ENCODE measurements around the gene ABCC2. TPM values are rescaled to one million over a fixed set of nuclear protein-coding genes. Genes with fewer than 3 reads are reported as not detected.

ABCC2 gene
- total and polyA plus RNA-seq, 4 donors: 0.44 to 0.68 (median 0.58) TPM

DNA sequence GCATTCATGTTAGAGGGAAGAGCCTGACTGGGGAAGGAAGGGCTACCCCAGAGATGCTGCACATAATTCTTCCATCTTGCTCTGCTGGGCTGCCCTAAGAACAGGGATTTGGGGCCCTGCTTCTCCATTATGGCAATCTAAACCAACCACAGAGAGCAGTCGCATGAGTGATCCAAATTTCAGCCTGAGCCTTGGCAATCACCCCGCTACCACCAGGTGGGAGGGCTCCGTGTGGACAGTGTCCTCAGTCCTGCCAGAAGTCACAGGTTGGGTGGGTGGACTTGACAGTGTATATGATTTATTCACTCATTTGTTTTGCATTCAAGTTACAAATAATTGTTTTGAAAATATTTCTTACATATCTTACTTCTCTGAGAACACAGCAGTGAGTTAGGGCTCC is 22.0 kb downstream of the ABCC2 start:
- 100% methylated on average over 1 of the region's 3 CpGs for WGBS (ENCODE audit: insufficient coverage)
- DNase-seq (ENCODE audit: low read depth in 4 of 6, low spot score in 6 of 6): no peak
- Histone ChIP-seq H3K36me3 (ENCODE audit: control insufficient read depth, insufficient read depth, low read length) (no peaks in the 10 kb centered on the region), H3K27ac (ENCODE audit: low read depth, low read length) (no peak overlapping the region), H3K4me3 (ENCODE audit: low read depth, low read length) (no peak overlapping the region), H3K27me3 (ENCODE audit: control insufficient read depth, insufficient read depth, low read length) (no peaks in the 10 kb centered on the region), H3K4me1 (ENCODE audit: control insufficient read depth, insufficient read depth, low read length) (no peaks in the 10 kb centered on the region), H3K9me3 (ENCODE audit: control insufficient read depth, insufficient read depth, low read length) (no peaks in the 10 kb centered on the region)

DNA sequence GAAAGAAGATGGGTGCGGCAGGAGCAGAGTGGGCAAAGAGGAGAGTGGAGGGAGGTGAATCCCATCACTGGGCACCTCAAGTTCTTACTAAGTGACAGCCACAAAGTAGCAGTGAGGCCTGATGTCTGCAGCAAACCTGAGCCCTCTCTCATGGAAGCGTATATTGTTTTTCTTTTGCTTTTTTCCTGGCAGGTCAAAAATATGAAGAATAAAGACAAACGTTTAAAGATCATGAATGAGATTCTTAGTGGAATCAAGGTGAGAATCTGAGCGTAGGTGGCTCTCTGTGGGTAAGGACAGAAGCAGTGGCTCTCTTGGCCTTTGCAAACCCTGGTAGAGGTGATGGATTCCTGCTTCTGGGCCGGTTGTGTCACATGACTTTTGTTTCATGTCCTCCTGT is 22.8 kb downstream of the ABCC2 start:
- Histone ChIP-seq H3K27ac (ENCODE audit: low read depth, low read length) (no peak overlapping the region), H3K36me3 (ENCODE audit: control insufficient read depth, insufficient read depth, low read length) (no peaks in the 10 kb centered on the region), H3K4me3 (ENCODE audit: low read depth, low read length) (no peak overlapping the region), H3K9me3 (ENCODE audit: control insufficient read depth, insufficient read depth, low read length) (no peaks in the 10 kb centered on the region), H3K27me3 (ENCODE audit: control insufficient read depth, insufficient read depth, low read length) (no peaks in the 10 kb centered on the region), H3K4me1 (ENCODE audit: control insufficient read depth, insufficient read depth, low read length) (no peaks in the 10 kb centered on the region)
- 94% methylated on average over 2 of the region's 5 CpGs for WGBS (ENCODE audit: insufficient coverage)
- DNase-seq (ENCODE audit: low read depth in 4 of 6, low spot score in 6 of 6): no peak

DNA sequence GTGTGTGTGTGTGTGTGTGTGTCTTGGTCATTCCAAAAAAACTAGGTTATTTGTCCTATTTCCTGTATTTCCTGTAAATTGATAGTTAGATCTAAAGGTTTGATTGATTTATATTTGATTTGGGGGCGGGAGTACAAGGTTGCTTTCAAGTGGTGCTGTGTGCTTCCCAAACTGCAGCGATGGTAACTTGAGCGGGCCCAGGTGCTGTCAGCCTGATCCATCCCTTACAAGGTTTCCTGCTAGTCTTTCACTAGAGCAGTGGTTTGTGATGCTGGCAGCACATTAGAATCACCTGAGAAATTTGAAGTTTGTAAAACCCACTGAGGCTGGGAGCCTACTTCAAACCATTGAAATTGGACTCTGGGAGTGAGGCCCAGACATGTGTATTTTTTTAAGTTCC is 23.7 kb downstream of the ABCC2 start:
- Histone ChIP-seq H3K4me3 (ENCODE audit: low read depth, low read length) (no peak overlapping the region), H3K36me3 (ENCODE audit: control insufficient read depth, insufficient read depth, low read length) (no peaks in the 10 kb centered on the region), H3K27me3 (ENCODE audit: control insufficient read depth, insufficient read depth, low read length) (no peaks in the 10 kb centered on the region), H3K4me1 (ENCODE audit: control insufficient read depth, insufficient read depth, low read length) (no peaks in the 10 kb centered on the region), H3K9me3 (ENCODE audit: control insufficient read depth, insufficient read depth, low read length) (no peaks in the 10 kb centered on the region), H3K27ac (ENCODE audit: low read depth, low read length) (no peak overlapping the region)
- 50% methylated on average over 2 of the region's 3 CpGs for WGBS (ENCODE audit: insufficient coverage)
- DNase-seq (ENCODE audit: low read depth in 4 of 6, low spot score in 6 of 6): no peak

DNA sequence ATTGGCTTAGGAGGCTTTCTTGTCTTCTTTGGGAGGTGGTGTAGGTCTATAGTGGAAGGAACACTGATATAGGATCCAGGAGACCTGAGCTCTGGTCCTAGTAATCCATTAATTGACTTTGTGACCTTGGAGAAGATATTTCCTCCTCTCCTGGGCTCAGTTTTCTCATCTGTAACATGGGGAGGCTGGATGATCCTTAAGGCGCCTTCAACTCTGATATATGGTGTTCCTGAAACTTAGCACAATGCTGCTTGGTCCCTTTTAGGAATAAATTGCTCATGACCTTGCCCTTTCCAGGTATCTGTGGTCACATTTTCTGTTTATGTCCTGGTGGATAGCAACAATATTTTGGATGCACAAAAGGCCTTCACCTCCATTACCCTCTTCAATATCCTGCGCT is 25.3 kb downstream of the ABCC2 start:
- Histone ChIP-seq H3K27me3 (ENCODE audit: control insufficient read depth, insufficient read depth, low read length) (no peaks in the 10 kb centered on the region), H3K9me3 (ENCODE audit: control insufficient read depth, insufficient read depth, low read length) (no peaks in the 10 kb centered on the region), H3K4me1 (ENCODE audit: control insufficient read depth, insufficient read depth, low read length) (no peaks in the 10 kb centered on the region), H3K4me3 (ENCODE audit: low read depth, low read length) (no peak overlapping the region), H3K27ac (ENCODE audit: low read depth, low read length) (no peak overlapping the region), H3K36me3 (ENCODE audit: control insufficient read depth, insufficient read depth, low read length) (no peaks in the 10 kb centered on the region)
- no peak for DNase-seq (ENCODE audit: low read depth in 4 of 6, low spot score in 6 of 6)
- 100% methylated on average over 1 of the region's 2 CpGs for WGBS (ENCODE audit: insufficient coverage)

DNA sequence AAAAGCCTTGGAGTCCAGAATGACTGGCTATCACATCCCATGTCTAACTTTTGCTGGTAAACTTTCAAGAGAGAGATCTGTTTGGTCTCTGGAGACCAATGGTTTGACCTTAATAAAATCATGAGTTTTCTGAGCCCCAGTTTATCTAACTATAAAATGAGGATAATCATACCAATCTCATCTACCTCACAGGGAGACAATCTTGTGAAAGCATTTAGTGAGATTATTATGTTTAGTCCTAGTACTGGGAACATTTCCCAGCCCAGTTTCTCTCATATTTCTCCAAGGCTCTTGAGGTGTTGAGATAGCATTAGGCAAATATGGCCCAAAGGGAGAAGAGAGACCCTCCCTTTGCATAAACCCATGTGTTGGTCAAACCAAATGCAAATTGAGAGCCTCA is 25.8 kb downstream of the ABCC2 start:
- DNase-seq (ENCODE audit: low read depth in 4 of 6, low spot score in 6 of 6): no peak
- Histone ChIP-seq H3K27ac (ENCODE audit: low read depth, low read length) (no peak overlapping the region), H3K4me1 (ENCODE audit: control insufficient read depth, insufficient read depth, low read length) (no peaks in the 10 kb centered on the region), H3K36me3 (ENCODE audit: control insufficient read depth, insufficient read depth, low read length) (no peaks in the 10 kb centered on the region), H3K9me3 (ENCODE audit: control insufficient read depth, insufficient read depth, low read length) (no peaks in the 10 kb centered on the region), H3K4me3 (ENCODE audit: low read depth, low read length) (no peak overlapping the region), H3K27me3 (ENCODE audit: control insufficient read depth, insufficient read depth, low read length) (no peaks in the 10 kb centered on the region)

DNA sequence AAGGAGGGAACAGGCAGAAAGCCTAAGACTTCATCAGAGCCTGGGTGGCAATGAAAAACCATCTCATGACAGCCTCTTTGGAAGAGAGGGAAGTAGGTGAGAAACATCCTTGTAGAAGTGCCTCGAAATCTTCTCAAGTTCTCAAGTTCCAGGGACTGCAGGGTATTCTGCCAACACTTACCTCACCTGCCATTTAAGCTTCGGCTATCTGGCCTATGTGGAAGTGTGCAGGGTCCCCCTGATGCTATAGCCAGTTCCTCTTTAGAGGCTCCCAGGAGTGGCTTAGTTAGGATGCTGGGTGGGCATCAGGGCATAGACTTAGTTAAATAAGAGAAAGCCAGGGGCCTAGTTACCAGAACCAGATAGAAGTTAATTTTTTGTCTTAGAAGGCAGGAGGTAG is 27.0 kb downstream of the ABCC2 start:
- Histone ChIP-seq H3K36me3 (ENCODE audit: control insufficient read depth, insufficient read depth, low read length) (no peaks in the 10 kb centered on the region), H3K27ac (ENCODE audit: low read depth, low read length) (no peak overlapping the region), H3K4me1 (ENCODE audit: control insufficient read depth, insufficient read depth, low read length) (no peaks in the 10 kb centered on the region), H3K4me3 (ENCODE audit: low read depth, low read length) (no peak overlapping the region), H3K9me3 (ENCODE audit: control insufficient read depth, insufficient read depth, low read length) (no peaks in the 10 kb centered on the region), H3K27me3 (ENCODE audit: control insufficient read depth, insufficient read depth, low read length) (no peaks in the 10 kb centered on the region)
- 83% methylated on average over 2 of the region's 2 CpGs for WGBS (ENCODE audit: insufficient coverage)
- DNase-seq (ENCODE audit: low read depth in 4 of 6, low spot score in 6 of 6): no peak

DNA sequence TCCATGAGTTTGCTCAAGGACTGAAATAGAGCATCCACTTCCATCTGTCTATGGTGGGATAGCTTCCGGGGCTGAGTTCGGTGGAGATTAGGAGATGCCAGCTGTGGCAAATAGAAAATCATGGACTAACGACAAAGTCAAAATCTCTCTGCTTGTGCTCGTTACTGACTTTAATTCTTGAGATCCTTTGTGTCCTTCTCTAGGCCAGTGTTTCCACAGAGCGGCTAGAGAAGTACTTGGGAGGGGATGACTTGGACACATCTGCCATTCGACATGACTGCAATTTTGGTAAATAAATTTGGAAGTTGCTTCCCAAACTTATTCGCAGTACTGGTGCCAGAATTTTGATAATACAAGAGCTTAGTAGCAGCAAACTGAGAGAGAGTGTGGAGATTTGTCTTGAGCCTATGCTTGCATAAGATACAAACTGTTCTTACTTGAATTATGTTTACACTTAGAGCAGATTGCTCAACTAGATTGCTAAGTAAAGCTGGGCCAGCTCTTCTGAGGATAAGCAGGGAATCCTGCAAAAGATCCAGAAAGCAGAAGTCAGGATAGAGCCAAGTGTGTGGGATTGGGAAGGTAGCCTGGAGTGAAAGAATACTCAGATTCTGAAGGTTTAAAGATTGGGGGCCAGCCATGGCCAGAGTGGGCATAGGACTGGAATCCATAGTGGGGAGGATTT is 27.6 kb downstream of the ABCC2 start:
- H3K4me1 ChIP-seq (ENCODE audit: control insufficient read depth, insufficient read depth, low read length): no peaks in the 10 kb centered on the region
- H3K4me3 ChIP-seq (ENCODE audit: low read depth, low read length): no peak overlapping the region
- no peaks in the 10 kb centered on the region for H3K36me3 ChIP-seq (ENCODE audit: control insufficient read depth, insufficient read depth, low read length)
- no peaks in the 10 kb centered on the region for H3K27me3 ChIP-seq (ENCODE audit: control insufficient read depth, insufficient read depth, low read length)
- WGBS (ENCODE audit: insufficient coverage): 91% methylated on average over 7 of the region's 7 CpGs
- no peak overlapping the region for H3K27ac ChIP-seq (ENCODE audit: low read depth, low read length)
- H3K9me3 ChIP-seq (ENCODE audit: control insufficient read depth, insufficient read depth, low read length): no peaks in the 10 kb centered on the region
- DNase-seq (ENCODE audit: low read depth in 4 of 6, low spot score in 6 of 6): peak in 1 of 6 donors; percentile 32

DNA sequence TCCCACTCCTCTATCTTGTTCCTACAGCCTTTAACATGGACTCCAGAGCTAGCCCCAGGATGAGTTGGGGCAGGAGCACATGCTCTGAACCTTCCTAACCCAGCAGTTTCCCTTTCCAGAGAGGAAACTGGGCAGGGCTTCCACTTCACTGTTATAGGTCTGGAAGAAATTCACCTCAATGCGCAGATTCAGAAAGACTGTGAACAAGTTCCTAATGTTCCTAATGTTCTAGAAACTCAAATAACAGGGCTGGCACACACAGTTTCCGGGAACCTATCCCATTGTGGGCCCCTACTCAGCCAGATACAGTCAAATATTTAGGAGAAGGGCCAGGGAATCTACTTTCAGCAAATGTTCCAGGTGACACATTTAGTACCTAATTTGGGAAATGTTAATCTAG is 29.7 kb downstream of the ABCC2 start:
- Histone ChIP-seq H3K9me3 (ENCODE audit: control insufficient read depth, insufficient read depth, low read length) (no peaks in the 10 kb centered on the region), H3K27me3 (ENCODE audit: control insufficient read depth, insufficient read depth, low read length) (no peaks in the 10 kb centered on the region), H3K36me3 (ENCODE audit: control insufficient read depth, insufficient read depth, low read length) (no peaks in the 10 kb centered on the region), H3K27ac (ENCODE audit: low read depth, low read length) (no peak overlapping the region), H3K4me3 (ENCODE audit: low read depth, low read length) (no peak overlapping the region), H3K4me1 (ENCODE audit: control insufficient read depth, insufficient read depth, low read length) (no peaks in the 10 kb centered on the region)
- DNase-seq (ENCODE audit: low read depth in 4 of 6, low spot score in 6 of 6): no peak
- WGBS (ENCODE audit: insufficient coverage): 100% methylated on average over 1 of the region's 2 CpGs

DNA sequence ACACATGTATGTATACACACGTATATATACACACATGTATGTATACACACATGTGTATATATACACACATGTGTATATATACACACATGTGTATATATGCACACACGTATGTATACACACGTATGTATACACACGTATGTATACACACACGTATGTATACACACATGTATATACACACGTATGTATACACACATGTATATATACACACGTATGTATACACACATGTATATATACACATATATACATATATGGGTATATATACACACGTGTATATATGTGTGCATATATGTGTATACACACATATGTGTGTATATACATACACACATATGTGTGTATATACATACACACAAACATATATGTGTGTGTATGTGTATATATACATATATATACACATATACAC is 31.7 kb downstream of the ABCC2 start:
- no CpG with 5 or more reads among the region's 8 CpGs for WGBS (ENCODE audit: insufficient coverage)

DNA sequence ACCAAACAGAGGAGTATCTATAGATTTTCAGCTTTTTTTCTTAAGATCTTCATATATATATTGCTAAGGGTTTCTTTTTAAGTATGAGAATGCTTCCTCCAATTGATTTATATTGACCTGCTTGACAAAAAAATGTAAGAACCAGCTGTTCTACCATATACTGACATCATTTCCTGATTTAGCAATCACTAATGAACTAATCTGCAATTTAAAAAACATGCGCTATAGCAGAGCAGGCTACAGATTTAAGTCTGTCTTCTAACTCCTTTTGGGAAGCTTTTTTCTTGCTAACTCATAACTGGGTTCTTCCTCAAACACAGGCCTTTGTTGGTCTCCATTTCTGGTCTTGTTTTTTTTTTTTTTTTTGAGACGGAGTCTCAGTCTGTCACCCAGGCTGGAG is 33.2 kb downstream of the ABCC2 start:
- H3K27me3 ChIP-seq (ENCODE audit: control insufficient read depth, insufficient read depth, low read length): no peaks in the 10 kb centered on the region
- no peaks in the 10 kb centered on the region for H3K36me3 ChIP-seq (ENCODE audit: control insufficient read depth, insufficient read depth, low read length)
- H3K4me3 ChIP-seq (ENCODE audit: low read depth, low read length): no peak overlapping the region
- no peak for DNase-seq (ENCODE audit: low read depth in 4 of 6, low spot score in 6 of 6)
- 100% methylated on average over 1 of the region's 2 CpGs for WGBS (ENCODE audit: insufficient coverage)
- H3K27ac ChIP-seq (ENCODE audit: low read depth, low read length): no peak overlapping the region
- no peaks in the 10 kb centered on the region for H3K4me1 ChIP-seq (ENCODE audit: control insufficient read depth, insufficient read depth, low read length)
- H3K9me3 ChIP-seq (ENCODE audit: control insufficient read depth, insufficient read depth, low read length): no peaks in the 10 kb centered on the region

More for the DNA sequence above, 31.7 kb downstream of the ABCC2 start:
- Histone ChIP-seq H3K36me3 (ENCODE audit: control insufficient read depth, insufficient read depth, low read length) (no peaks in the 10 kb centered on the region), H3K27ac (ENCODE audit: low read depth, low read length) (no peak overlapping the region), H3K4me1 (ENCODE audit: control insufficient read depth, insufficient read depth, low read length) (no peaks in the 10 kb centered on the region), H3K27me3 (ENCODE audit: control insufficient read depth, insufficient read depth, low read length) (no peaks in the 10 kb centered on the region), H3K4me3 (ENCODE audit: low read depth, low read length) (no peak overlapping the region), H3K9me3 (ENCODE audit: control insufficient read depth, insufficient read depth, low read length) (no peaks in the 10 kb centered on the region)
- DNase-seq (ENCODE audit: low read depth in 4 of 6, low spot score in 6 of 6): no peak
